Ascending aorta (tissue), 2 donors: ENCODE measurements around the gene ACOXL. TPM values are rescaled to one million over a fixed set of nuclear protein-coding genes. Genes with fewer than 3 reads are reported as not detected.

Experiments
- DNase-seq, 2 donors: peaks; one replicate each; pipeline ENCODE4 v3.0.0-alpha.2; 2019; ENCODE audit warnings: low spot score in 2 of 2
- H3K27ac ChIP-seq, 2 donors: fragments of 200-600 bp; sonication (generic); one replicate each; pipeline ENCODE4 v1.5.1; 2016 to 2017; ENCODE audit warnings: mild to moderate bottlenecking in 1 of 2
- H3K27me3 ChIP-seq: fragments of 200-600 bp; sonication (generic); one replicate; pipeline ENCODE4 v1.5.1; 2017
- H3K36me3 ChIP-seq, 2 donors: fragments of 200-600 bp; sonication (generic); one replicate each; pipeline ENCODE4 v1.5.1; 2016
- H3K4me1 ChIP-seq, 2 donors: fragments of 200-600 bp; sonication (generic); one replicate each; pipeline ENCODE4 v1.5.1; 2016 to 2017; ENCODE audit warnings: mild to moderate bottlenecking in 1 of 2
- H3K4me3 ChIP-seq, 2 donors: fragments of 200-600 bp; sonication (generic); one replicate each; pipeline ENCODE4 v1.5.1; 2016 to 2017; ENCODE audit warnings: mild to moderate bottlenecking in 1 of 2
- H3K9me3 ChIP-seq, 2 donors: fragments of 200-600 bp; sonication (generic); one replicate each; pipeline ENCODE4 v1.5.1; 2016
- CTCF ChIP-seq, 3 experiments: fragments of 200-600 bp in 2 of 3; fragments of 450-650 bp in 1 of 3; sonication (generic) in 2 of 3; IDR thresholded peaks; one replicate each; pipeline ENCODE4 v1.5.1; 2016 to 2019; ENCODE audit warnings: antibody characterized with exemption in 3 of 3, mild to moderate bottlenecking in 1 of 3, moderate library complexity in 1 of 3
- intact Hi-C: fragments of 100-400 bp; cut with DNase I; formaldehyde crosslinking; loops from one replicate; pipeline ENCODE4 v1.15.1; 2023
- total RNA-seq: library from RNA; depleted of rRNA; stranded (reverse); fragments of >200 nt; gene quantifications from one replicate; pipeline ENCODE4 v1.1.0, GENCODE V29; 2016

The ACOXL gene
- total RNA-seq, 1 donor from 2014 or later: not detected

GRCh38 chr2:110971811-110972210 is 239.4 kb downstream of the ACOXL start:
- intact Hi-C loops: no loop called here
- no peak for TF ChIP-seq CTCF (IDR thresholded peaks at IDR 0.05)
- no peak overlapping the region for H3K4me3 ChIP-seq
- no peaks in the 10 kb centered on the region for H3K4me1 ChIP-seq
- no peaks in the 10 kb centered on the region for H3K9me3 ChIP-seq
- H3K27me3 ChIP-seq: no peaks in the 10 kb centered on the region
- no peaks in the 10 kb centered on the region for H3K36me3 ChIP-seq
- no peak for DNase-seq
- H3K27ac ChIP-seq: no peak overlapping the region

- Histone ChIP-seq H3K9me3 (no peaks in the 10 kb centered on the region), H3K27me3 (no peaks in the 10 kb centered on the region), H3K27ac (no peak overlapping the region), H3K4me3 (no peak overlapping the region), H3K36me3 (no peaks in the 10 kb centered on the region), H3K4me1 (no peaks in the 10 kb centered on the region)
- no peak for TF ChIP-seq CTCF (IDR thresholded peaks at IDR 0.05)
- intact Hi-C loops: no loop called here
- DNase-seq: no peak
These were observed 240.9 kb downstream of the ACOXL start for GRCh38 chr2:110973262-110973661.

GRCh38 chr2:110977403-110977802 is 245.0 kb downstream of the ACOXL start:
- Histone ChIP-seq H3K4me3 (no peak overlapping the region), H3K9me3 (no peaks in the 10 kb centered on the region), H3K27ac (no peak overlapping the region), H3K27me3 (no peaks in the 10 kb centered on the region), H3K36me3 (no peaks in the 10 kb centered on the region), H3K4me1 (no peaks in the 10 kb centered on the region)
- intact Hi-C loops: no loop called here
- no peak for DNase-seq
- TF ChIP-seq CTCF (IDR thresholded peaks at IDR 0.05): no peak

GRCh38 chr2:110978148-110978547 is 245.8 kb downstream of the ACOXL start:
- Histone ChIP-seq H3K9me3 (no peaks in the 10 kb centered on the region), H3K4me3 (no peak overlapping the region), H3K27ac (no peak overlapping the region), H3K36me3 (no peaks in the 10 kb centered on the region), H3K4me1 (no peaks in the 10 kb centered on the region), H3K27me3 (no peaks in the 10 kb centered on the region)
- DNase-seq: no peak
- TF ChIP-seq CTCF (IDR thresholded peaks at IDR 0.05): no peak
- intact Hi-C loops: no loop called here

GRCh38 chr2:110978756-110979470 is 246.5 kb downstream of the ACOXL start:
- TF ChIP-seq CTCF (IDR thresholded peaks at IDR 0.05): no peak

More at GRCh38 chr2:110978756-110979470, 246.5 kb downstream of the ACOXL start:
- Histone ChIP-seq H3K36me3 (no peaks in the 10 kb centered on the region), H3K27me3 (no peaks in the 10 kb centered on the region), H3K4me3 (no peak overlapping the region), H3K4me1 (no peaks in the 10 kb centered on the region), H3K27ac (no peak overlapping the region), H3K9me3 (no peaks in the 10 kb centered on the region)
- no peak for DNase-seq
- intact Hi-C loops: no loop called here
